SKM-1 treated with dmso at 0.1 percent for 144 hours (cell line): ENCODE results near the gene SLC37A1.
A peak's percentile ranks its signal among the peaks of the same experiment; 100 is the strongest.
"Not testable (repeated sequence)": the region's sequence is repeated elsewhere in the genome, so short reads cannot be mapped to it uniquely, and the experiment has no call there.

ENCODE experiments used
- DNase-seq: peaks from one replicate; lab custom pipeline; 2025; ENCODE audit not compliant: unreplicated experiment; lab: John Stamatoyannopoulos, UW

SLC37A1 gene

GRCh38 chr21:42613756-42614155 is 100.1 kb downstream of the SLC37A1 start:
- DNase-seq = no peak

- DNase-seq = no peak
These were observed 100.7 kb downstream of the SLC37A1 start for GRCh38 chr21:42614396-42614795.

GRCh38 chr21:42614811-42615351 is 101.2 kb downstream of the SLC37A1 start:
- DNase-seq = peak; percentile 70

- DNase-seq = not testable (repeated sequence)
These were observed 101.7 kb downstream of the SLC37A1 start for GRCh38 chr21:42615377-42615776.

GRCh38 chr21:42615924-42616323 is 102.3 kb downstream of the SLC37A1 start:
- DNase-seq = no peak

- no peak for DNase-seq
These were observed 102.8 kb downstream of the SLC37A1 start for GRCh38 chr21:42616446-42616845.

- DNase-seq = no peak
These were observed 103.3 kb downstream of the SLC37A1 start for GRCh38 chr21:42616941-42617340.

GRCh38 chr21:42617486-42617885 is 103.8 kb downstream of the SLC37A1 start:
- DNase-seq = no peak

- no peak for DNase-seq
These were observed 105.1 kb downstream of the SLC37A1 start for GRCh38 chr21:42618707-42619102.

GRCh38 chr21:42619166-42619565 is 105.5 kb downstream of the SLC37A1 start:
- DNase-seq = no peak

- no peak for DNase-seq
These were observed 106.2 kb downstream of the SLC37A1 start for GRCh38 chr21:42619841-42620240.

- no peak for DNase-seq
These were observed 107.6 kb downstream of the SLC37A1 start for GRCh38 chr21:42621166-42621818.

- DNase-seq = no peak
These were observed 108.1 kb downstream of the SLC37A1 start for GRCh38 chr21:42621819-42622177.

- DNase-seq = no peak
These were observed 108.6 kb downstream of the SLC37A1 start for GRCh38 chr21:42622284-42622683.

GRCh38 chr21:42623694-42624093 is 110.0 kb downstream of the SLC37A1 start:
- no peak for DNase-seq

- DNase-seq = no peak
These were observed 110.6 kb downstream of the SLC37A1 start for GRCh38 chr21:42624095-42624790.

GRCh38 chr21:42624936-42625335 is 111.3 kb downstream of the SLC37A1 start:
- DNase-seq = no peak

GRCh38 chr21:42626171-42626570 is 112.5 kb downstream of the SLC37A1 start:
- DNase-seq = no peak

GRCh38 chr21:42627527-42628289 is 114.1 kb downstream of the SLC37A1 start:
- no peak for DNase-seq

- not testable (repeated sequence) for DNase-seq
These were observed 114.9 kb downstream of the SLC37A1 start for GRCh38 chr21:42628466-42629061.

GRCh38 chr21:42629933-42630589 is 116.4 kb downstream of the SLC37A1 start:
- no peak for DNase-seq
